Activated CD8-positive, alpha-beta T cell treated with anti-CD3 and anti-CD28 coated beads for 36 hours (primary cell): ENCODE data around the gene OGFRL1. TPM values are rescaled to one million over a fixed set of nuclear protein-coding genes. Genes with fewer than 3 reads are reported as not detected.

ENCODE experiments used
- ATAC-seq: fragments of 200-7000 bp; cut with Tn5 transposase; one replicate; pipeline ENCODE4 v1.10.0; 2021; ENCODE audit warnings: mild to moderate bottlenecking, moderate library complexity
- CTCF ChIA-PET: fragments of 350-600 bp; sonication (Branson Sonifier 250); formaldehyde crosslinking; loops from one replicate; lab custom pipeline; 2021; ENCODE audit warnings: antibody characterized with exemption; lab: Charles Lee
- POLR2A ChIA-PET: fragments of 350-600 bp; sonication (Branson Sonifier 250); formaldehyde crosslinking; loops from one replicate; lab custom pipeline; 2021; ENCODE audit warnings: antibody characterized with exemption; lab: Charles Lee
- DNase-seq: peaks from one replicate; pipeline ENCODE4 v3.0.0-alpha.2; 2020
- H3K27ac Mint-ChIP-seq: one replicate; pipeline ENCODE4 v1.8.0; 2021; ENCODE audit warnings: mild to moderate bottlenecking, mixed read lengths
- H3K27me3 Mint-ChIP-seq: one replicate; pipeline ENCODE4 v1.8.0; 2021; ENCODE audit warnings: mixed read lengths
- H3K36me3 Mint-ChIP-seq: one replicate; pipeline ENCODE4 v1.8.0; 2021; ENCODE audit warnings: low read depth, mixed read lengths
- H3K4me1 Mint-ChIP-seq: one replicate; pipeline ENCODE4 v1.8.0; 2021; ENCODE audit warnings: low read depth, mixed read lengths
- H3K4me3 Mint-ChIP-seq: one replicate; pipeline ENCODE4 v1.8.0; 2021; ENCODE audit warnings: mild to moderate bottlenecking, moderate library complexity, mixed read lengths
- H3K9me3 Mint-ChIP-seq: one replicate; pipeline ENCODE4 v1.8.0; 2021; ENCODE audit warnings: mixed read lengths
- CTCF ChIP-seq: fragments of 200-600 bp; IDR thresholded peaks from one replicate; pipeline ENCODE4 v1.8.0; 2022; ENCODE audit warnings: antibody characterized with exemption, mild to moderate bottlenecking
- intact Hi-C: fragments of 100-400 bp; cut with micrococcal nuclease; formaldehyde crosslinking; loops from one replicate; pipeline ENCODE4 v1.10.0; 2022
- total RNA-seq, 2 experiments: library from RNA; stranded (reverse); gene quantifications; one replicate each; pipeline ENCODE4 v1.2.3, GENCODE V29; 2021

The OGFRL1 gene
- total RNA-seq, 2 experiments from 2014 or later = 4.6 TPM

GRCh38 chr6:71284785-71285184, 3.8 kb upstream of the OGFRL1 start:
- Mint-ChIP-seq H3K4me3 (no peak overlapping the region), H3K9me3 (no peaks in the 10 kb centered on the region), H3K27ac (no peak overlapping the region), H3K4me1 (peaks cover 10% of the 10 kb centered on the region), H3K27me3 (no peaks in the 10 kb centered on the region), H3K36me3 (no peaks in the 10 kb centered on the region)
- no peak for TF ChIP-seq CTCF
- ChIA-PET POLR2A (no interaction called here), CTCF (no interaction called here)
- DNase-seq (no peak), ATAC-seq (no peak)
- intact Hi-C loops = no loop called here

- ATAC-seq (no peak), DNase-seq (no peak)
- no peak overlapping the region for H3K27ac Mint-ChIP-seq
- no peak for TF ChIP-seq CTCF
- intact Hi-C loops = no loop called here
- H3K27me3 Mint-ChIP-seq = no peaks in the 10 kb centered on the region
- H3K4me1 Mint-ChIP-seq = peaks cover 32% of the 10 kb centered on the region
- CTCF ChIA-PET = interaction anchor here (1.1 to 1.6 kb wide), 2 partner anchors 12 to 16 kb away, joined by 3 to 6 read pairs; no protein-coding TSS in a partner anchor
- POLR2A ChIA-PET = interaction anchor here (0.7 kb wide), 1 partner anchor 292 kb away, joined by 3 read pairs; no protein-coding TSS in a partner anchor
- H3K9me3 Mint-ChIP-seq = no peaks in the 10 kb centered on the region
- H3K4me3 Mint-ChIP-seq = no peak overlapping the region
- H3K36me3 Mint-ChIP-seq = no peaks in the 10 kb centered on the region
These were observed 1.6 kb upstream of the OGFRL1 start for GRCh38 chr6:71287038-71287437.

DNA sequence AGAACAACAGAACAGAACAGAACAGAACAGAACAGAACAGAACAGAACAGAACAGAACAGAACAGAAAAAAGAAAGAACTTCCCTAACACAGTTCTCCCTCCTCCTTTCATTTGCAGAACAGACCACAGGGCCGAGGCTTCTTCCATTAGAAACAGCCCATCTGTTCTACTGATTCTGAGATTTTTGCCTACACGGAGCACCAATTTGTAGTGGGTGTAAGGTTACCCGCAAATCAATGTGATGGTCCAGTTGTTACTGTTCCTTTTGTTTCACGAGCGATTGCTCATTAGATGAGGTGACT, 734 bp upstream of the OGFRL1 start:
- TF ChIP-seq CTCF = no peak
- POLR2A ChIA-PET = interaction anchor here (0.8 to 1.6 kb wide), 4 partner anchors 12 to 1335 kb away, joined by 3 to 4 read pairs (median 4); partner anchors contain the start of gene FAM135A

GRCh38 chr6:71289039-71289801, 609 bp downstream of the OGFRL1 start:
- ChIA-PET POLR2A (interaction anchor here (0.5 to 1.6 kb wide), 3 partner anchors 10 to 876 kb away, joined by 3 to 4 read pairs (median 4); partner anchors contain the start of gene FAM135A), CTCF (interaction anchor here (0.9 to 1.8 kb wide), 4 partner anchors 8 to 99 kb away, joined by 3 to 5 read pairs (median 4); no protein-coding TSS in a partner anchor)
- H3K36me3 Mint-ChIP-seq = peaks cover 3% of the 10 kb centered on the region
- TF ChIP-seq CTCF = no peak
- peak overlapping the region; percentile 75 for H3K4me3 Mint-ChIP-seq
- H3K9me3 Mint-ChIP-seq = no peaks in the 10 kb centered on the region
- H3K27me3 Mint-ChIP-seq = no peaks in the 10 kb centered on the region
- DNase-seq (peak; percentile 44), ATAC-seq (peak; percentile 24)
- H3K4me1 Mint-ChIP-seq = peaks cover 34% of the 10 kb centered on the region
- intact Hi-C loops = no loop called here
- peak overlapping the region; percentile 60 for H3K27ac Mint-ChIP-seq

More for the DNA sequence above, 734 bp upstream of the OGFRL1 start:
- no peaks in the 10 kb centered on the region for H3K27me3 Mint-ChIP-seq
- CTCF ChIA-PET = interaction anchor here (0.8 to 1.8 kb wide), 6 partner anchors 8 to 77 kb away, joined by 3 to 6 read pairs (median 4); no protein-coding TSS in a partner anchor
- intact Hi-C loops = no loop called here
- DNase-seq (no peak), ATAC-seq (no peak)
- H3K4me3 Mint-ChIP-seq = peak overlapping the region; percentile 65
- peak overlapping the region; percentile 19 for H3K27ac Mint-ChIP-seq
- peaks cover 34% of the 10 kb centered on the region for H3K4me1 Mint-ChIP-seq
- H3K36me3 Mint-ChIP-seq = no peaks in the 10 kb centered on the region
- H3K9me3 Mint-ChIP-seq = no peaks in the 10 kb centered on the region

GRCh38 chr6:71289802-71290175, 1.2 kb downstream of the OGFRL1 start:
- no peaks in the 10 kb centered on the region for H3K27me3 Mint-ChIP-seq
- no peaks in the 10 kb centered on the region for H3K9me3 Mint-ChIP-seq
- DNase-seq (no peak), ATAC-seq (no peak)
- intact Hi-C loops = no loop called here
- peak overlapping the region; percentile 60 for H3K27ac Mint-ChIP-seq
- TF ChIP-seq CTCF = no peak
- peaks cover 5% of the 10 kb centered on the region for H3K36me3 Mint-ChIP-seq
- ChIA-PET POLR2A (no interaction called here), CTCF (interaction anchor here (1.5 to 1.8 kb wide), 2 partner anchors 10 to 99 kb away, joined by 4 to 5 read pairs; no protein-coding TSS in a partner anchor)
- H3K4me1 Mint-ChIP-seq = peaks cover 34% of the 10 kb centered on the region
- H3K4me3 Mint-ChIP-seq = peak overlapping the region; percentile 75
